TTC549 (cell line): Measurements from ENCODE around the gene SYT1.
"Not testable (repeated sequence)": the region's sequence is repeated elsewhere in the genome, so short reads cannot be mapped to it uniquely, and the experiment has no call there.

Experiments used
- FAIRE-seq: peaks from 2 replicates; lab custom pipeline; 2012; peaks lifted over from hg19 to GRCh38; lab: Jason Lieb, UNC

SYT1 gene

GRCh38 chr12:78864403-78864869 is at the start of gene SYT1:
TSS of gene SYT1 (plus strand) at chr12:78864774.
- FAIRE-seq = no peak

GRCh38 chr12:78818487-78818886 is 46.1 kb upstream of the SYT1 start:
- FAIRE-seq = no peak

GRCh38 chr12:78820946-78821345 is 43.6 kb upstream of the SYT1 start:
- FAIRE-seq = no peak

GRCh38 chr12:78824918-78825317 is 39.7 kb upstream of the SYT1 start:
- no peak for FAIRE-seq

GRCh38 chr12:78829690-78830089 is 34.9 kb upstream of the SYT1 start:
- FAIRE-seq = no peak

GRCh38 chr12:78835493-78835892 is 29.1 kb upstream of the SYT1 start:
- FAIRE-seq = no peak

GRCh38 chr12:78840518-78841019 is 24.0 kb upstream of the SYT1 start:
- not testable (repeated sequence) for FAIRE-seq

GRCh38 chr12:78853231-78853630 is 11.3 kb upstream of the SYT1 start:
- FAIRE-seq = no peak

GRCh38 chr12:78863482-78864402 is 832 bp upstream of the SYT1 start:
- no peak for FAIRE-seq

- FAIRE-seq = no peak
These were observed 393 bp downstream of the SYT1 start for GRCh38 chr12:78864870-78865463.

GRCh38 chr12:78865516-78865915 is 942 bp downstream of the SYT1 start:
- FAIRE-seq = no peak

GRCh38 chr12:78866518-78866917 is 1.9 kb downstream of the SYT1 start:
- FAIRE-seq = no peak

- FAIRE-seq = no peak
These were observed 6.0 kb downstream of the SYT1 start for GRCh38 chr12:78870539-78870938.

GRCh38 chr12:78871566-78871965 is 7.0 kb downstream of the SYT1 start:
- FAIRE-seq = no peak

- no peak for FAIRE-seq
These were observed 13.9 kb downstream of the SYT1 start for GRCh38 chr12:78878459-78878858.

- no peak for FAIRE-seq
These were observed 14.3 kb downstream of the SYT1 start for GRCh38 chr12:78878866-78879265.

- FAIRE-seq = no peak
These were observed 15.5 kb downstream of the SYT1 start for GRCh38 chr12:78880078-78880477.

GRCh38 chr12:78881685-78882084 is 17.1 kb downstream of the SYT1 start:
- no peak for FAIRE-seq

GRCh38 chr12:78885466-78885865 is 20.9 kb downstream of the SYT1 start:
- FAIRE-seq = no peak

GRCh38 chr12:78886719-78887407 is 22.3 kb downstream of the SYT1 start:
- no peak for FAIRE-seq

- no peak for FAIRE-seq
These were observed 22.9 kb downstream of the SYT1 start for GRCh38 chr12:78887444-78887843.

GRCh38 chr12:78888568-78888967 is 24.0 kb downstream of the SYT1 start:
- no peak for FAIRE-seq
